Thoracic aorta (tissue), 2 donors: ENCODE results near the gene STAM. TPM values are rescaled to one million over a fixed set of nuclear protein-coding genes. Genes with fewer than 3 reads are reported as not detected.

ENCODE experiments used
- ATAC-seq: fragments of 150-250 bp; one replicate; pipeline ENCODE4 v1.8.0; 2017; ENCODE audit warnings: low read depth; ENCODE audit not compliant: insufficient number of reproducible peaks, low FRiP score
- DNase-seq: peaks from one replicate; pipeline ENCODE4 v3.0.0-alpha.2; 2020; ENCODE audit warnings: low spot score
- H3K27ac ChIP-seq, 2 donors: fragments of 200-600 bp; sonication (generic); 1 replicate in 1 of 2; 2 replicates in 1 of 2; pipeline ENCODE4 v1.5.1; 2016; ENCODE audit warnings: mild to moderate bottlenecking in 2 of 2, moderate library complexity in 2 of 2
- H3K27me3 ChIP-seq: fragments of 200-600 bp; sonication (generic); replicated peaks from 2 replicates; pipeline ENCODE4 v1.6.0; 2016; ENCODE audit warnings: mild to moderate bottlenecking; ENCODE audit not compliant: insufficient read depth
- H3K36me3 ChIP-seq: fragments of 200-600 bp; sonication (generic); one replicate; pipeline ENCODE4 v1.5.1; 2016
- H3K4me1 ChIP-seq, 2 donors: fragments of 200-600 bp; sonication (generic); 1 replicate in 1 of 2; 2 replicates in 1 of 2; pipeline versions ENCODE4 v1.5.1 to v1.6.0; 2016; ENCODE audit warnings: low read depth in 2 of 2, mild to moderate bottlenecking in 1 of 2; ENCODE audit not compliant: control insufficient read depth in 1 of 2
- H3K4me3 ChIP-seq: fragments of 200-600 bp; sonication (generic); 2 replicates; pipeline ENCODE4 v1.5.1; 2016; ENCODE audit warnings: mild to moderate bottlenecking
- H3K9me3 ChIP-seq: fragments of 200-600 bp; sonication (generic); 2 replicates; pipeline ENCODE4 v1.5.1; 2016
- CTCF ChIP-seq: fragments of 200-600 bp; sonication (generic); IDR thresholded peaks from one replicate; pipeline ENCODE4 v1.5.1; 2019; ENCODE audit warnings: antibody characterized with exemption
- total RNA-seq, 2 donors: library from RNA; depleted of rRNA; stranded (reverse); fragments of >200 nt; gene quantifications; one replicate each; pipeline versions ENCODE4 v1.1.0 to v1.2.3, GENCODE V29; 2016

STAM gene
- total RNA-seq, 2 donors from 2014 or later = 26.1 to 28.4 TPM

- ATAC-seq (no peak), DNase-seq (no peak)
- Histone ChIP-seq H3K27me3 (no peaks in the 10 kb centered on the region), H3K4me3 (no peak overlapping the region), H3K4me1 (no peaks in the 10 kb centered on the region), H3K36me3 (no peaks in the 10 kb centered on the region), H3K9me3 (no peaks in the 10 kb centered on the region), H3K27ac (no peak overlapping the region)
- TF ChIP-seq CTCF = no peak
These were observed 10.6 kb upstream of the STAM start for GRCh38 chr10:17633353-17633752.

DNA sequence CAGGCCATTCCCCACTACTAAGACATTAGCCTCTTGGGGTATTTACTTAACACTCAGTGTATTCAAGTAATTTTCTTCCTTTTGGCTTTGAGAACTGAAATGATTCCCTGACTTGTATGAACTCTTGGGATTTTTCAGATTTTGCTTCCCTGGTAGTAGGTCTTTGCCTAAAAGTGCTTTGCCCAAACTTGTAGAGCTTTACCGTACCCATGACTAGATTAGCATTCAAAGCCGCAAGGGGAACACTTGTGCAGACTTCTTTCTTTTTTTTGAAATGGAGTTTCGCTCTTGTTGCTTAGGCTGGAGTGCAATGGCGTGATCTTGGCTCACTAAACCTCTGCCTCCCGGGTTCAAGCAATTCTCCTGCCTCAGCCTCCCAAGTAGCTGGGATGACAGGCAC, 6.1 kb upstream of the STAM start:
- TF ChIP-seq CTCF = no peak
- Histone ChIP-seq H3K27ac (no peak overlapping the region), H3K27me3 (no peaks in the 10 kb centered on the region), H3K4me1 (peaks cover 0 to 3% of the 10 kb centered on the region in 2 donors), H3K9me3 (no peaks in the 10 kb centered on the region), H3K4me3 (no peak overlapping the region), H3K36me3 (no peaks in the 10 kb centered on the region)
- ATAC-seq (no peak), DNase-seq (no peak)

DNA sequence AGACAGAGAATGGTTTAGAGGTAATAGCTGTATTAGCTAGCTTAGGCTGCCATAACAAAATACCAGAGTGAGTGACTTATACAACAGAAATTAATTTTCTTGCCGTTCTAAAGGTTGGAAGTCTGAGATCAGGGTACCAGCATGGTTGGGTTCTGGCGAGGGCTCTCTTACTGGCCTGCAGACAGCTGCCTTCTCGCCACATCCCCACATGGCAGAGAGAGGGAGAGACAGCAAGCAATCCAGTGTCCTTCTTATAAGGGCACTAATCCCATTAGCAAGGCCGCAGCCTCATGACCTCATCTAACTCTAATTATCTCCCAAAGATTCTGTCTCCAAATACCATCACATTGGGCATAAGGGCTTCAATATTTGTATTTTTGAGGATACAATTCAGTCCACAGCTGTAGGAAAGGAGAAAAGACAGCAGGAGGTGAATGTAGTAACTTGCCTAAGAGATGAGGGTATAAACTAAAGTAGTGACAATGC, 3.6 kb upstream of the STAM start:
- H3K27ac ChIP-seq = no peak overlapping the region
- no peaks in the 10 kb centered on the region for H3K36me3 ChIP-seq
- peaks cover 5 to 13% of the 10 kb centered on the region in 2 donors for H3K4me1 ChIP-seq
- ATAC-seq (no peak), DNase-seq (no peak)
- TF ChIP-seq CTCF = no peak
- H3K9me3 ChIP-seq = no peaks in the 10 kb centered on the region
- no peaks in the 10 kb centered on the region for H3K27me3 ChIP-seq
- H3K4me3 ChIP-seq = no peak overlapping the region

DNA sequence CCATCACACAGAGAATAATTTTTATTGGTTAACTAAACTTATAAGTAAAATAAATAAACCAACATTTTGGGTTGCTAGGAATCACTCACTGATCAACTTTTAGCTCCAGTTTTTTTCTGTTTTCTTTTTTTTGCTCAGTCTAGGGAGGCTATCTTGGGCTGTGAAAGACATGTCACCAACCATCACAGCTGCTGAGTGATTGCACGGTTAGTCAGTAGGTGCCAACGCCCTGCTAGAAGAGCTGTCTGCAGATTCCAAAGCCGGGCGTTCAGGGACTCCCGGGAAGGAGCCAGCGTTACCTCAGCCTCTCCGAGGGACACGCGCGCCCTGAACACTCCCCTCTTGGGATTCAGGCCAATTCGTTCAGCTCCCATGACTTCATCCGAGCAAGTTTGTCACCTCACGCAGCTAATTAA, 604 bp upstream of the STAM start:
- Histone ChIP-seq H3K27ac (peak overlapping the region; percentile 90 to 91), H3K27me3 (no peaks in the 10 kb centered on the region), H3K4me1 (peaks cover 30 to 43% of the 10 kb centered on the region in 2 donors), H3K36me3 (no peaks in the 10 kb centered on the region), H3K4me3 (peak overlapping the region; percentile 80), H3K9me3 (no peaks in the 10 kb centered on the region)
- ATAC-seq = peak; percentile 71
- peak; percentile 24 for DNase-seq
- TF ChIP-seq CTCF = no peak

DNA sequence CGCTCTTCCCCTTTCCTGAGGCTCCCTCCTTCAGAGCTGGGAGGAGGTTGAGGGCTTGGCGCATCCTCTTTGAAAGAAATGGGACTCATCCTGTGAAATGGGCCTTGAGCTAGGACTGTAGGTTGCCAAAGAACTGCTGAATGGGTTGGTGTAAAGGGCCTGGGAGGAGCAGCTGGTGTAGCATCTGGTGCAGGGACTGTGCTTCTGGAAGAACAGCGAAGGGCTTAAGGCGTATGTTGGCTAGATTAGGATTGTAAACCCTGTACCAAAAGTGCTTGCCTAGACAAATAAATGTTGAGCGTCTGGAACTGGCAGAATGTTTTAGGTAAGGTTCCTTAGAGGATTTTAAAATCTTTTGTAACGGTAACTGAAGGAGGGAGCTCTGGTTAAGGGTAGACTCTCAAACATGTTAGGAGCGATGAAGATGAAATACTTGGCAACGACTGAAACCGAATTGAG, 563 bp downstream of the STAM start:
- no peaks in the 10 kb centered on the region for H3K9me3 ChIP-seq
- no peaks in the 10 kb centered on the region for H3K36me3 ChIP-seq
- H3K27me3 ChIP-seq = no peaks in the 10 kb centered on the region
- DNase-seq (no peak), ATAC-seq (peak; percentile 35)
- peak overlapping the region; percentile 90 to 91 for H3K27ac ChIP-seq
- H3K4me1 ChIP-seq = peaks cover 36 to 55% of the 10 kb centered on the region in 2 donors
- no peak for TF ChIP-seq CTCF
- H3K4me3 ChIP-seq = peak overlapping the region; percentile 80
